Activated naive CD4-positive, alpha-beta T cell (primary cell): Measurements from ENCODE around the gene GPR137B.

Experiments
- DNase-seq, 4 experiments: peaks; one replicate each; lab custom pipeline; 2025; lab: John Stamatoyannopoulos, UW

GPR137B gene

GRCh38 chr1:236201786-236202185 lies 59.4 kb downstream of the GPR137B start:
- DNase-seq, result no peak

GRCh38 chr1:236204039-236204438 lies 61.7 kb downstream of the GPR137B start:
- DNase-seq, result no peak

GRCh38 chr1:236204656-236205055 lies 62.3 kb downstream of the GPR137B start:
- DNase-seq, result no peak

GRCh38 chr1:236206548-236206947 lies 64.2 kb downstream of the GPR137B start:
- no peak for DNase-seq

GRCh38 chr1:236207121-236207520 lies 64.8 kb downstream of the GPR137B start:
- no peak for DNase-seq

GRCh38 chr1:236207569-236207968 lies 65.2 kb downstream of the GPR137B start:
- no peak for DNase-seq

GRCh38 chr1:236209185-236209584 lies 66.8 kb downstream of the GPR137B start:
- no peak for DNase-seq

GRCh38 chr1:236209713-236210112 lies 67.4 kb downstream of the GPR137B start:
- DNase-seq, result no peak

GRCh38 chr1:236211815-236212214 lies 69.5 kb downstream of the GPR137B start:
- DNase-seq, result no peak

GRCh38 chr1:236213534-236213933 lies 71.2 kb downstream of the GPR137B start:
- DNase-seq, result no peak

- no peak for DNase-seq
Observed at GRCh38 chr1:236214761-236215160, 72.4 kb downstream of the GPR137B start.

- no peak for DNase-seq
Observed at GRCh38 chr1:236220473-236220872, 78.1 kb downstream of the GPR137B start.

GRCh38 chr1:236222632-236223031 lies 80.3 kb downstream of the GPR137B start:
- no peak for DNase-seq

- DNase-seq, result no peak
Observed at GRCh38 chr1:236228411-236228810, 86.1 kb downstream of the GPR137B start.

GRCh38 chr1:236235116-236235515 lies 92.8 kb downstream of the GPR137B start:
- no peak for DNase-seq

- DNase-seq, result no peak
Observed at GRCh38 chr1:236239092-236239585, 96.8 kb downstream of the GPR137B start.

GRCh38 chr1:236240675-236241074 lies 98.3 kb downstream of the GPR137B start:
- no peak for DNase-seq

- no peak for DNase-seq
Observed at GRCh38 chr1:236242568-236242967, 100.2 kb downstream of the GPR137B start.

GRCh38 chr1:236247286-236247685 lies 104.9 kb downstream of the GPR137B start:
- no peak for DNase-seq

GRCh38 chr1:236251587-236251986 lies 109.2 kb downstream of the GPR137B start:
- DNase-seq, result no peak

GRCh38 chr1:236253119-236253518 lies 110.8 kb downstream of the GPR137B start:
- DNase-seq, result no peak

- no peak for DNase-seq
Observed at GRCh38 chr1:236253918-236254637, 111.7 kb downstream of the GPR137B start.

GRCh38 chr1:236257216-236257615 lies 114.9 kb downstream of the GPR137B start:
- DNase-seq, result no peak

GRCh38 chr1:236258114-236258622 lies 115.8 kb downstream of the GPR137B start:
- no peak for DNase-seq
